ENCODE data around the gene SNAP23. TPM values are rescaled to one million over a fixed set of nuclear protein-coding genes. Genes with fewer than 3 reads are reported as not detected.

Gene SNAP23
- total RNA-seq, 1 donor from 2014 or later: 23.4 TPM

DNA sequence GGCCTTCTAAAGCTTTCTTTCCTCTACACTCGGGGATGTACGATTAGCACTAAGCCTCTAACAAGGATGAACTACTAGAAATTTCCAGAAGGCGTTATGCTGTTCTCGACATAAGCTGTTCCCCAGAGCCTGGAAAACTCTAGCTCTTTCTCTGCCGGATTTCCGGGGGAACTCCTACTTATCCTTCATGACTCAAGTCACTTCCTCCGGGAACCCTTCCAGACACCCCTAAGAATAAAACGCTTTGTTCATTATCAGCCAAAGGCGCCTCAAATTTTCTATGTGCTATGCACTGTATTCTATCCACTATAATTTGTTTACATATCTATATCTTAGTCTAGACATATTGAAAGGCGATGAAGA, 455 bp upstream of the SNAP23 start:
- DNase-seq (ENCODE audit: low spot score) (peak; percentile 77), ATAC-seq (peak; percentile 52)

DNA sequence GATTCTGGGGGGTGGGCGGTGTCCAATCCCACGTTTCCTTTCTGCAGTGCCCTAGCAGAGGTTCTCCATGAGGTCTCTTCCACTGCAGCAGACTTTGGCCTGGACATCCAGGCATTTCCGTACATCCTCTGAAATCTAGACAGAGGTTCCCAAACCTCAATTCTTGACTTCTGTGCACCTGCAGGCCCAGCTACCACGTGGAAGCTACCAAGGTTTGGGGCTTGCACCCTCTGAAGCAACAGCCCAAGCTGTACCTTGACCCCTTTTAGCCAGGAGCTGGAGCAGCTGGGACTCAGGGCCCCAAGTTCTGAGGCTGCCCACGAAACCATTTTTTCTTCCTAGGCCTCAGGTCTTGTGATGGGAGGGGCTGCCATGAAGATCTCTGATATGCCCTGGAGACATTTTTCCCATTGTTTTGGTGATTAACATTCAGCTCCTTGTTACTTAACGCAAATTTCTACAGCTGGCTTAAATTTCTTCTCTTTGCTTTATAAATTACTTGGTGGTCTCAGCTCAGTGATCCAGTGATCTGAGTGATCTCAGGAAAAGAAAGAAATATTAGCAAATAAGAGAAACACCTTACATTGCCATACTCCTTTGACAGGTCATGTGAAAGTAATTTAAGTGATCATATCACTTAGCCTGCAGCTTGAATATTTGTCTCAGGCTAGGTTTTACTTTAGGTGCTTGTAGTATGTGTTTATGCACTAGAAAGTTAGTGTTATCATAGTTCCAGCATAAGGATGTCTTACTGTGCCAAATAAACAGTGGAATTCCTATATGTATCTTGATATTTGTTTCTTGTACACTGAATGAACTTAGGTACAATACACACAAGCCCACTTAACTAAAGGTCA, 3.0 kb downstream of the SNAP23 start:
- ATAC-seq (no peak), DNase-seq (ENCODE audit: low spot score) (no peak)

DNA sequence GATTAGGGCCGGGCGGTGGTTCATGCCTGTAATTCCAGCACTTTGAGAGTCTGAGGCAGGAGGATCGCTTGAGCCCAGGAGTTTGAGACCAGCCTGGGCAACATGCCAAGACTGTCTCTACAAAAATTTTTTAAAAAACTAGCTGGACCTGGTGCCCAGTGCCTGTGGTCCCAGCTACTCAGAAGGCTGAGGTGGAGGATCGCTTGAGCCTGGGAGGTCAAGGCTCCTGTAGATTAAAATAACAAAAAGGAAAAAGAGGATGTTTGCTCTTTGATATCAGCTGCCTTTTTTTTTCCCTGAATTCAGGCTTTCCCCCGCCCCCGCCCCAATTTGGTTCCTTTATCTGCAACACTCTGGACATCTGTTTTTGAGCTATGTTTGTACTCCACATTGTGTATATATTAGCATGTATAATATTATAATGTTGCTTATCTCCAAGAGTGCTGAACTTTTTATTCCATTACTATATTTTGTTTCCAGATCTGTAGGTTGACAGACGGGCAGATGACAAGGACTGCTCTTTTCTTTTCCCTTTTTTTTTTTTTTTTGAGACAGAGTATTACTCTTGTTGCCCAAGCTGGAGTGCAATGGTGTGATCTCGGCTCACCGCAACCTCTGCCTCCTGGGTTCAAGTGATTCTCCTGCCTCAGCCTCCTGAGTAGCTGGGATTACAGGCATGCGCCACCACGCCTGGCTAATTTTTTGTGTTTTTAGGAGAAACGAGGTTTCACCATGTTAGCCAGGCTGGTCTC, 4.6 kb downstream of the SNAP23 start:
- ATAC-seq (no peak), DNase-seq (ENCODE audit: low spot score) (no peak)

DNA sequence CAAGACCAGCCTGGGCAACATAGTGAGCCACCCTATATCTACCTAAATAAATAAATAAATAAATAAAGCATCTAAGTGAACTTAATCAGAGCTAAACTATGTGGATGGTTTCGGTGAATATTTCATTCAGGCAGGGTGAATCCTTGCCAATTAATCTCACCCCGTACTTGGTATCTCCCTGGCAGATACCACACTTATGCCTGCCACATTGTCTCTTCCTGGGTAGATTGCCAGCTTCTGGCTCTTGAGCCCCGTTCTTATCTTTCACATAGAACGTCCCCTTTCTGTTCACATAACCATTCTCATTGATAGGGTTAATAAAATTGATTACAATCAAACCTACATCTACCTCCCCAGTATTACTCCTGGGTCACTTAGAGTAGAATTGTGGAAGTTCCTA, 7.0 kb downstream of the SNAP23 start:
- ATAC-seq (peak; percentile 33), DNase-seq (ENCODE audit: low spot score) (no peak)

DNA sequence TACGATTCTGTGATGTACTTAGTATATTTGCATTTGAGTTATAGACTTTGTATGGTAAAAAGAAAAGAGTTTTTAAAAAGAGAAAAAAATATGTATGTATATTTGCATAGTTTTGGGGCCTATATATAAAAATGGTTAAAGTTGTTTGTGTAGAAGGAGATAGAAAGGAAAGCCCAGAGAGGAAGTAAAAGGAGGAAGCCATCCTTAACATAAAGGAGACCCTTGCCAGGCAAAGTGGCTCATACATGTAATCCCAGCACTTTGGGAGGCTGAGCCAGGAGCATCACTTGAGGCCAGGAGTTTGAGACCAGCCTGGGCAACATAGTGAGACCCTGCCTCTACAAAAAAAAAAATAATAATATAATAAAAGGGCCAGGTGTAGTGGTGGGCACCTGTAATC, 8.4 kb downstream of the SNAP23 start:
- ATAC-seq: no peak
- DNase-seq (ENCODE audit: low spot score): no peak

DNA sequence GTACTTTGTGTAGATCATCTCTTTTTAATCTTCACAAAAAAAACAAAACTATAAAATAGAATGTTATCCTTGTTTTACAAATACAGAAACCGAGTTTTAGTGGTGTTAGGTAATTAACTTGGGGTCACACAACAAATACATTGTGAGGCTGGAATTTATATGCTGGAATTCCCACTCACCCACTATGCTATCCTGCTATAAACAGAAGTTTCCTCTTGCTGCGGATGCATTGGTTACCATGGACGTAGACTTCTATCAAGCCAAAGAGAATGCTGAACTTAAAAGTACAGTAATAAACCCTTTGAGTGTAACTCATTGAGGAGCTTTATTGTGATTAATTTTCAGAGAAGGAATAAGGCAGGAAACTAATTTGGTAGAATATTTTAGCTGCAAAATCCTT, 9.2 kb downstream of the SNAP23 start:
- DNase-seq (ENCODE audit: low spot score) (no peak), ATAC-seq (no peak)

DNA sequence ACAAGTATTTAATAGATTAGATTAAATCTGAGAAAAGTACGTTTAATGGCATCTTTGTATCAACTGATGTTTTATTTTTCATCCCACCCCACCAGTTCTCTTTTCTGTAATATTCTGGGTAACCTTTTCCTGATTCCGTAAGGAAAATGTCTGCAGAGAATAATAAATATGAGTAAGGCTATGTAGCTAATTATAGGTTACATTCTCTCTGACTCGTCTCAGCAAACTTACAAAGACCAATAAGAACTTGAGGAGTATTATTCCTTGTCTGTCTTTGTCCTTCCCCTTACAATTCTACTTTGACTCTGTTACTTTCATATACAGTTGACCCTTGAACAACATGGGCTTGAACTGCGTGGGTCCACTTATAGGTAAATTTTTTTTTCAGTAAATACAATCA, 12.1 kb downstream of the SNAP23 start:
- DNase-seq (ENCODE audit: low spot score): no peak
- ATAC-seq: no peak

DNA sequence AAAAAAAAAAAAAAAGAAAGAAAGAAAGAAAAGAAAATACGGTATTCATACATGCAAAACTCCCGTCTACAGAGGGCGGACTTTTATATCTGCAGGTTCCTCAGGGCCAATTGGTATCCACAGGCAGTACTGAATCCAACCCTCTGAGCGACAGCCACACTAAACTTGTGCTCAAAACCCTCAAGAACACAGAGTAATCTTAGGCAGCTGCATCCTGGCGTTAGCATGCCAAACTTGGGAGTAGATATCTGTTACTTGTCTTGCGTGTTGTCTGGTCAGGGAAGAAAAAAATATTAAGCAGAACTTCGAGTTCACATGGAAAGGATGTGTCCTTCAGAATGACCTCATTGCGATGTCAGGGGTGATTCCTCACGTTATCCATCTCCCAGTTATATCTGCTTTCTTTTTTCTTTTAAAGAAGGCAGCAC, 12.8 kb downstream of the SNAP23 start:
- ATAC-seq (peak; percentile 65), DNase-seq (ENCODE audit: low spot score) (no peak)

DNA sequence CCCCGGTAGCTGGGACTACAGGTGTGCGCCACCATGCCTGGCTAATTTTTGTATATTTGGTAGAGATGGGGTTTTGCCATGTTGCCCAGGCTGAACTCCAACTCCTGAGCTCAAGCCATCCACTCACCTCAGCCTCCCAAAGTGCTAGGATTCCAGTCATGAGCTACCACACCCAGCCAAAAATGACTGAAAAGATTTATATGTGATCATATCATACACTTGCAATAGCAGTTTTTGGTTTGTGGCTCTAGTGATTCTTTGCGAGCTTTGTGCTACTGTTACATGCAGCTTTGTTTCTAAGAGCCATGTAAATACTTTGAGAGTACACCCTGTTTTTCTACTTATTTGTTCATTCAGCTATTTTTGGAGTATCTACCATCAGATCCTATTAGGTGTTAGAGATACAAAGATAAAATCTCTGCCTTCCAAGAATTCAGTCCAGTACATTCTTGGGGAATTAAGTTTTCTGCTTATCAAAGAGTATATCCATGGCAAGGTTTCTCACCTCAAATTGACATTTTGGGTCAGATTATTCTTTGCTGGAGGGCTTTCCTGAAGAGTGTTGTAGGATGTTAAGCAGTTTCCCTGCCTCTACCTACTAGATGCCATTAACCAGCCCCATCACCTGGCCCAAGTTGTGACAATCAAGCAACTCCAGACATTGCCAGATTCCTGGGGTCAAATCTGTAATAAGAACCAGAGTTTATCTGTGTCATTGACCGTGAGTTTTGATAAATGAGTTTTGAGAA, 15.0 kb downstream of the SNAP23 start:
- ATAC-seq (peak; percentile 10), DNase-seq (ENCODE audit: low spot score) (no peak)

DNA sequence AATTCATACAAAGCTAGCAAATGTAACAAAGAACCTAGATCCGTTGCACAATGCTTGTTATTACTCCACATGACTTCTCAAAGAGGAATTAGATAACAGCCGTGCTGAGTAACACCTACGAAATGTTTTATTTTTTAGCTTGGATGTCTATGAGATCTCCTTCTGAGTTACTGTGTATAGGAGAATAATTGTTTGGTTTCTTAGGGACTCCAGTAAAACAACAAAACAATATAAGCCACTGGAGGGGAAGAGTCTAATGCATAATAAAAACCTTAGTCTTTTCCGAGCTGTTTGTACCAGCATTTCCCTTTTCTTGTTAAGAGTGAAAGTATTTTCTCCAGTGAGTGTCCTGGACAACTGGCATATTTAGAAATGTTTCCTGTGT, 15.6 kb downstream of the SNAP23 start:
- DNase-seq (ENCODE audit: low spot score): no peak
- peak; percentile 43 for ATAC-seq

DNA sequence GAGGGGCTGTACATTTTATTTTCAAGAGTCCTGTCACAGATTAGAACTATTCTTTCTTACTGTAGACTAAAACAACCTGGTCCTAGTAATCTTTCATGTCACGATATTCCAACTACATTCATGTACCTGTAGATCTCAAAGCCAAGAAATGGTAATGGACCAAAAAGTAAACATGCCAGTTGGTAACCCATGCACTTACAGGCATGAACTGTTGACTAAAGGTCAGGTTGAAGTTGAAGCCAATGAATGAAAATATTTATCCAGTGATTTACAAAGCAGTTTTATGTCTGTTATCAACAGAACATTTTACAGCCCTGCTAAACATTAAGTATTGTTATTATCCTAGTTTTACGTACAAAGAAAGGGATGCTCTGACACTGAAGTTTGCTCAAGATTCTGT, 27.9 kb downstream of the SNAP23 start:
- DNase-seq (ENCODE audit: low spot score): no peak

DNA sequence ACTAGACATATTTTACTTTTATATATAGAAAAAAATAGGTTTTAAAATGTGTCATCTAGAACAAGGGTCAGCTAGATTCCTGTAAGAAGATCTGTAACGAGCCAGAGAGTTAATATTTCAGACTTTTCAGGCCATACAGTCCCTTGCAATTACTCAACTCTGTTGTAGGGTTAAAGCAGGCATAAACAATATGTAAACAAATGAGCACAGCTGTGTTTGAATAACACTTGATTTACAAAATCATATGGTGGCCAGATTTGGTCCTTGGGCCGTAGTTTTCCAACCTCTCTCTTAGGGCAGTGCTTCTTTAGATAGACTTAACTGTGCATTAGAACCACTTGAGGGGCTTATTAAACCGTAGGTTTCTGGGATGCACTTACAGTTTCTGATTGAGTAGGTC, 33.5 kb downstream of the SNAP23 start:
- DNase-seq (ENCODE audit: low spot score): no peak
- no peak for ATAC-seq

More for the DNA sequence above, 27.9 kb downstream of the SNAP23 start:
- ATAC-seq: peak; percentile 62

DNA sequence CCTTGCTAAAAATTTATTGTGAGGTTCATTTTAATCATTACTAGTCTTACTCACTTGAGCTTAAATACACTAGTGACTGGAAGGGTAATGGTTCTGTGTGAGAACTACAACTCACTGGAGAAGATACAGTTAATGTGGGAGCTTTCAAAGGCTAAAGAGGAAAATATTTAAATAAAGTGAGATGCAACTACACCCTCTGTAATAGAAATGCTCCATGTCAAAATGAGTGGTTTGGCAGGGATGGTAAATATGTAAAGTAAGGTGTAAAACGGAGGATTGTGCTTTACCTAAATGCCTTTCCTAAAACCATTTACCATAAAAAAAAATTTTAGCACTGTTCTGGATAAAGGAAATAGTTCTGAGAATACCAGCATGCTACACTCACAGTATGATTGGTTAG, 37.8 kb downstream of the SNAP23 start:
- no peak for DNase-seq (ENCODE audit: low spot score)
- no peak for ATAC-seq

DNA sequence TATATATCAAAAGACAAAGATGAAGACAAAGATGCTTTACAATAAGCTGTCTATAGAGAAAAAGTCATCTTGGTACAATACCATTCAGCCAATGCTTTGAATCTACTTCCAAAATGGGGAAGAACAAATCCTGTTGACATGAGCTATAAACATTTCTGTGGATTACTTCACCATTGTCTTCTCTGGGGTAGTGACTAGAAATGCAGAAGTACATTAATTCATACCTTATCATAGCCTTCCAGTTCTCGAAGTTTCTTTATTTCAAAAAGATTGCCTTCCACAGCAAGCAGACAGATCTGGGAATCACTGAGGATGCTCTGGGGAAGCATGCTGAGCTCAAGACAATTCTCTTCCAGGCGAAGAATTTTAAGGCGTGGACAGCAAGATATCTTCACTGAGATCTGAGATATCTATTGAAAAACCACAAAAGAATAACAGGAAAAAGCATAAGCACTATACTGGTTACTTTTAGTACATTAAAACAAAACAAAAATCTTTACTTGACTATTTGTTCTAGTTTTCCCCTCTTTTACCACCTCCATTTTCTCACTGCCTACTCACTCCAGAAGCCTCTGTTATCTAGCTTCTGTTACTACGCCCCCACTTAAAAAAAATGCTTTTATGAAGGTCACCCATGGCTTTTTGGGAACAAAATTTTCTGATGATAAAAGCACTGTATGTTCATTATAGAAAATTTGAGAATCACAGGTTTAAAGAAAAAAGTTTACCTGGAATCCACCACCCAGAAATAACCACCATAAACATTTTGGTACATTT, 49.6 kb downstream of the SNAP23 start:
- ATAC-seq (no peak), DNase-seq (ENCODE audit: low spot score) (no peak)

DNA sequence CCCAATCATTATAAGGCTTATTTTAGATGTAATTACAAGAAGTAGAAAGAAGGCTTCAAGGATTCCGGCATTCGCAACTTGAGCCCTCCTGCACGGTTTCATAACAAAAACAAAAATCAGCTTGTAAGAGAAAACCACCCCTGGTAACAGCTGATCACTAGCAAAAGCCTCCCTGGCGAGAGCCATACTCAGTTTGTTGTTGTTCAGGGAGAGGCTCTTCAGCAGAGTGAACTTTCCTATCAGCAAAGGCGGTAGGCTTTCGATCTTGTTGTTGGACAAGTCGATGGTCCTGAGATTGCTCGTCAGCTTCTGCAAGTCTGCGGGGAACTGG, 52.4 kb downstream of the SNAP23 start:
- no peak for DNase-seq (ENCODE audit: low spot score)
- ATAC-seq: peak; percentile 39

DNA sequence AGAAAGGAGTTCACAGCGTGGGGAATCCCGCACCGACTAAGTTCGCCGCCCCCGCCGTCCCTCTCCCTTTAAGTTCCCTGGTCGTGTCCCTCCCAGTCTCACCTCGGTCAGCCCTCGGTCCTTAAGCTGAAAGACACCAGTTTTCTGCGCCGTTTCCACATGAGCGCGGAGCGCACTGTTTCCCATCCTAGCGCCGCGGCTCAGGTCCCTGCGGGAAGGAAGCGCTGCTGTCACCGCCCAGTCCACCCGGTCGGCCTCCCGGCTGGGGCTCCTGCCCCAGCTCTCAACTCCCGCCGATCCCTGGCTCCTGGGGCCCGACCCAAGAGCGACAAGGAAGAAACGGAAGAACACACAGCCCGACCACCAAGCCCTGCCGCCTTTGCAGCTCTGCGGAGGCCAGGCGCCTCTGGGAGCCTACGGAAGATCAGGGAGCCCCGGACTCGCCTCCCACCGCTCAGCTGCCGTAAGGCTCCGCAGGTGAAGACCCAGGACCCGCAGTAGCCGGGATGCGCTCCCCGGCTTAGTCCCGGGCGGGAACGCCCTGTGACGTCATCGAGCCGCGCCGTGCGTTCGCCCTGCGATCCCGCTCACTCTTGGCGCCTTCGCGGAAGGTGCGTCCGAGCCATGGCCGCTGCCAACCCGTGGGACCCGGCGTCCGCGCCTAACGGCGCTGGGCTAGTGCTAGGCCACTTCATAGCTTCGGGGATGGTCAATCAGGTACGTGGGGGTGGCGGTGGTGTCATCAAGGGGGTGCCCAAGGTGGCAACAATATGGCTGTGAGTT, 53.0 kb downstream of the SNAP23 start, which contains the start of the genes HAUS2 and LRRC57:
Gene HAUS2 (plus strand): TSS at position 590 of the 783 bp plus-strand sequence. CDS start 35 bp downstream, at position 625.
Gene LRRC57 (minus strand): TSS at position 545 of the 783 bp plus-strand sequence. CDS start 359 bp downstream, at position 186.
- peak; percentile 93 for DNase-seq (ENCODE audit: low spot score)
- peak; percentile 95 for ATAC-seq

DNA sequence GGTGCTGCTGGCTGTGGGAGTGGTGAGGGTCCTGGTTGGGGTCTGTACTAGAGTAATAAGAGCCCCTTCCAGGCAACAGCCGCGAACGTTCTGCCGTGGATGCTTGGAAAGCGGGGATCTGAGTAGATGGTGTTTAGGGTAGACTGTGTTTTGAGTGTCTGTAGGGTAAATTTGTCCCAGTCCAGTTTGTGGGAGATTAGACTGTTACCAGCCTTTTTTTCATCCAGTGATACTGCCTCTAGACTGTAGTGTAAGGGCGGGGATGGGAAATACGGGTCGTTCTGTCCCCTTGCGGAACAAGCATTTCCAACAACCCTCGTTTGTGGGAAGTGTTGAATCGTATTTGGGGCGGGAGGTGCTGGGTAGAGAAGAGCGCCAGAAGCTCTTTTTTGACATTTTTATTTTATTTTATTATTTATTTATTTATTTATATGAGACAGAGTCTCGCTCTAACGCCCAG, 53.6 kb downstream of the SNAP23 start:
- DNase-seq (ENCODE audit: low spot score): no peak
- ATAC-seq: peak; percentile 48

DNA sequence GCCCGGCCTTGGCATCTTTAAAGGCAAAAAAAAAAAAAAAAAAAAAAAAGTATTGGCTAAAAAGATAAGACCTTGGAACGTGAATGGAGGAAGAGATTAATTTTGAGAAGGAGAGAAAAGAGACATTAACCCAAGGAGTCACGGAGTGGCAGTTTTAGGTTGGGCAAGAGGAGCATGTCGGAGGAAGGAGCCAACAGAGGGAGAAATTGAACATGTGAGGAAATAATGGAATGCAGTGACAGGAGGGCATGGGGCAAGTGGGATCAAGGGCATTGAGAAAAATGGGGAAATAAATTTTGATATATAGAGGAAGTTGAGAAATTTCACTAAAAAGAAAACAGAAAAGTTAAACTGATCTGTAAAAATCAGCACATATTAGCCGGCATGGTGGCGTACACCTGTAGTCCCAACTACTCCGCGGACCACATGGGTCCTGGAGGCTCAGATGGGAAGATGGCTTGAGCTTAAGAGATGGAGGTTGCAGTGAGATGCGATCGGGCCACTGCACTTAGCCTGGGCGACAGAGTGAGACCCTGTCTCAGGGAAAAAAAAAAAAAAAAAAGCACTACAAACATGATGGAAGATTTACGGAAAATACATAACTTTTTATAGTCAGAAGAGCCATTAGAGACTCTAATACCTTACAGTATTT, 54.4 kb downstream of the SNAP23 start:
- ATAC-seq (no peak), DNase-seq (ENCODE audit: low spot score) (no peak)

DNA sequence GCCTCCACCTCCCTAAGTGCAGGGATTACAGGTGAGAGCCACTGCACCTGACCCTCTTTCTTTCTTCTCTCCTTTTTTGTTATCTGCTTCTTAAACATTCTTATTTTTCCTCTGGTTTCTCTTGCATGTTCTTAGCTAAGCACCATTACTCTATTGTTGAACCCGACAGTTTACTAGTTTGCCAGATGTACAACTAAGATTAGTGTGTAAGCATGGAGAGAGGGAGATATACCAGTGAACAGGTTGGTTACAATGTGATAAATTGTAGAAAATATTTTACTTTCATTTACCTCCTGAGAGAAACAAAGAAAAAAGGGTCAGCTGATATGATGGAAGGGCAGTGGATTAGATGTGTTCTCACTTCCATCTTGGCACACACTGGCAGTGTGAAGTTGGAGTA, 58.1 kb downstream of the SNAP23 start:
- ATAC-seq (no peak), DNase-seq (ENCODE audit: low spot score) (no peak)
